Measurements from ENCODE around the gene QPCT. TPM values are rescaled to one million over a fixed set of nuclear protein-coding genes. Genes with fewer than 3 reads are reported as not detected.

Gene QPCT
- polyA plus RNA-seq, 1 of the 3 experiments (the other 2 are of a cell fraction), result 0.12 TPM

GRCh38 chr2:37354531-37354930 is 10.1 kb downstream of the QPCT start:
- Histone ChIP-seq H3K4me1 (ENCODE audit: control insufficient read depth in 1 of 2, insufficient read depth in 2 of 2, low read depth in 1 of 2, low read length in 1 of 2) (peaks cover 0 to 15% of the 10 kb centered on the region in 2 experiments; a peak in 2 of 4 replicates), H4K20me1 (ENCODE audit: insufficient read depth) (no peaks in the 10 kb centered on the region), H2AFZ (ENCODE audit: low read depth) (no peak overlapping the region), H3K9ac (no peak overlapping the region), H3K27me3 (ENCODE audit: insufficient read depth) (no peaks in the 10 kb centered on the region), H3K9me2 (no peaks in the 10 kb centered on the region), H3F3A (replicated peaks; ENCODE audit: insufficient read depth) (no peaks in the 10 kb centered on the region), H3K9me3 (no peaks in the 10 kb centered on the region), H3K4me3 (ENCODE audit: low read depth in 2 of 2, low read length in 1 of 2) (no peak overlapping the region), H3K79me2 (ENCODE audit: insufficient read depth) (no peaks in the 10 kb centered on the region), H3K4me2 (no peak overlapping the region), H3K36me3 (replicated peaks in 1 of 2; ENCODE audit: control insufficient read depth in 1 of 2, insufficient read depth in 2 of 2, low read length in 1 of 2) (no peaks in the 10 kb centered on the region), H3K27ac (ENCODE audit: low read depth in 2 of 2, low read length in 1 of 2) (no peak overlapping the region)
- 86% methylated on average over 3 of the region's 3 CpGs for WGBS (ENCODE audit: low lambda C conversion rate)
- TF ChIP-seq GABPA (IDR thresholded peaks at IDR 0.05; ENCODE audit: low read depth), result no peak
- no peak for TF ChIP-seq EP300 (IDR thresholded peaks at IDR 0.05; ENCODE audit: borderline replicate concordance in 1 of 2, low read depth in 1 of 2, low read length in 1 of 2)
- TF ChIP-seq TEAD4 (IDR thresholded peaks at IDR 0.05; ENCODE audit: borderline replicate concordance, insufficient read depth), result no peak
- TF ChIP-seq, protein P1, sequence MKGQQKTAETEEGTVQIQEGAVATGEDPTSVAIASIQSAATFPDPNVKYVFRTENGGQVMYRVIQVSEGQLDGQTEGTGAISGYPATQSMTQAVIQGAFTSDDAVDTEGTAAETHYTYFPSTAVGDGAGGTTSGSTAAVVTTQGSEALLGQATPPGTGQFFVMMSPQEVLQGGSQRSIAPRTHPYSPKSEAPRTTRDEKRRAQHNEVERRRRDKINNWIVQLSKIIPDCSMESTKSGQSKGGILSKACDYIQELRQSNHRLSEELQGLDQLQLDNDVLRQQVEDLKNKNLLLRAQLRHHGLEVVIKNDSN (IDR thresholded peaks at IDR 0.05; ENCODE audit: borderline replicate concordance, low read depth), result no peak
- TF ChIP-seq NFIC (IDR thresholded peaks at IDR 0.05; ENCODE audit: borderline replicate concordance), result no peak
- TF ChIP-seq RFX5 (IDR thresholded peaks at IDR 0.05; ENCODE audit: low read length), result no peak
- CTCF ChIA-PET, result interaction anchor here (1.8 kb wide), 1 partner anchor 41 kb away, joined by 5 read pairs; no protein-coding TSS in a partner anchor
- DNase-seq, result no peak
- POLR2A ChIA-PET, result no interaction called here

DNA sequence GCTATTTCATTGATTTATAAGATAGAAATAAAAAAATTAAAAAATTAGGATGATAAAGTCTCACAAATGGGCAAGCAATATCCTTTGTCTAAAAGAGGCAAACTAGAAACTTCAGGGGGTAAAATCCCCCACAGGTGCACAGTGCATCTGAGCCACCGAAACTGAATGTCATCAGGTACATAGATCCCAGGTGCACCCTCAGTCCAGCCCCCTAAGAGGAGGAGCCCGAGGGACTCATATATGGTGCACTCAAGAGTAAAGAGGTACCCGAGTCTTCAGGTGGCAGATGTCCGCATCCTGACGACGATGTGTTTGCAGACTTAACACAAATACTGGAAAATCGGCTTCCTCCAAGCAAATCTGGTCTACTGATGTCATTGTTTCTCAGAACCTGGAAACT is 11.3 kb downstream of the QPCT start:
- Histone ChIP-seq H3K79me2 (ENCODE audit: insufficient read depth) (no peaks in the 10 kb centered on the region), H3K9ac (no peak overlapping the region), H2AFZ (ENCODE audit: low read depth) (no peak overlapping the region), H3K4me1 (ENCODE audit: control insufficient read depth in 1 of 2, insufficient read depth in 2 of 2, low read depth in 1 of 2, low read length in 1 of 2) (peaks cover 0 to 13% of the 10 kb centered on the region in 2 experiments; a peak in 2 of 4 replicates), H3K27ac (ENCODE audit: low read depth in 2 of 2, low read length in 1 of 2) (no peak overlapping the region), H3K36me3 (replicated peaks in 1 of 2; ENCODE audit: control insufficient read depth in 1 of 2, insufficient read depth in 2 of 2, low read length in 1 of 2) (no peaks in the 10 kb centered on the region), H3K4me2 (no peak overlapping the region), H3F3A (replicated peaks; ENCODE audit: insufficient read depth) (no peaks in the 10 kb centered on the region), H3K9me3 (no peaks in the 10 kb centered on the region), H3K4me3 (ENCODE audit: low read depth in 2 of 2, low read length in 1 of 2) (no peak overlapping the region), H3K9me2 (no peaks in the 10 kb centered on the region), H4K20me1 (ENCODE audit: insufficient read depth) (no peaks in the 10 kb centered on the region), H3K27me3 (ENCODE audit: insufficient read depth) (no peaks in the 10 kb centered on the region)
- DNase-seq, result no peak
- CTCF ChIA-PET, result interaction anchor here (1.8 kb wide), 1 partner anchor 40 kb away, joined by 5 read pairs; no protein-coding TSS in a partner anchor
- POLR2A ChIA-PET, result no interaction called here
- 86% methylated on average over 7 of the region's 7 CpGs for WGBS (ENCODE audit: low lambda C conversion rate)
- TF ChIP-seq USF2 (IDR thresholded peaks at IDR 0.05; ENCODE audit: borderline replicate concordance, low read depth, low read length), result no peak
- TF ChIP-seq, protein P2, sequence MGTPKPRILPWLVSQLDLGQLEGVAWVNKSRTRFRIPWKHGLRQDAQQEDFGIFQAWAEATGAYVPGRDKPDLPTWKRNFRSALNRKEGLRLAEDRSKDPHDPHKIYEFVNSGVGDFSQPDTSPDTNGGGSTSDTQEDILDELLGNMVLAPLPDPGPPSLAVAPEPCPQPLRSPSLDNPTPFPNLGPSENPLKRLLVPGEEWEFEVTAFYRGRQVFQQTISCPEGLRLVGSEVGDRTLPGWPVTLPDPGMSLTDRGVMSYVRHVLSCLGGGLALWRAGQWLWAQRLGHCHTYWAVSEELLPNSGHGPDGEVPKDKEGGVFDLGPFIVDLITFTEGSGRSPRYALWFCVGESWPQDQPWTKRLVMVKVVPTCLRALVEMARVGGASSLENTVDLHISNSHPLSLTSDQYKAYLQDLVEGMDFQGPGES (IDR thresholded peaks at IDR 0.05; ENCODE audit: low read depth, low read length), result no peak
- no peak for TF ChIP-seq RAD21 (IDR thresholded peaks at IDR 0.05; ENCODE audit: low read length)
- TF ChIP-seq SIN3A (IDR thresholded peaks at IDR 0.05; ENCODE audit: borderline replicate concordance, low read depth, low read length), result no peak
- TF ChIP-seq, protein P1 (IDR thresholded peaks at IDR 0.05; ENCODE audit: borderline replicate concordance, low read depth), result no peak
- TF ChIP-seq RXRA (IDR thresholded peaks at IDR 0.05; ENCODE audit: borderline replicate concordance, low read depth), result no peak
- no peak for TF ChIP-seq ZBTB33 (IDR thresholded peaks at IDR 0.05; ENCODE audit: borderline replicate concordance, low read depth)
- TF ChIP-seq, protein P3, sequence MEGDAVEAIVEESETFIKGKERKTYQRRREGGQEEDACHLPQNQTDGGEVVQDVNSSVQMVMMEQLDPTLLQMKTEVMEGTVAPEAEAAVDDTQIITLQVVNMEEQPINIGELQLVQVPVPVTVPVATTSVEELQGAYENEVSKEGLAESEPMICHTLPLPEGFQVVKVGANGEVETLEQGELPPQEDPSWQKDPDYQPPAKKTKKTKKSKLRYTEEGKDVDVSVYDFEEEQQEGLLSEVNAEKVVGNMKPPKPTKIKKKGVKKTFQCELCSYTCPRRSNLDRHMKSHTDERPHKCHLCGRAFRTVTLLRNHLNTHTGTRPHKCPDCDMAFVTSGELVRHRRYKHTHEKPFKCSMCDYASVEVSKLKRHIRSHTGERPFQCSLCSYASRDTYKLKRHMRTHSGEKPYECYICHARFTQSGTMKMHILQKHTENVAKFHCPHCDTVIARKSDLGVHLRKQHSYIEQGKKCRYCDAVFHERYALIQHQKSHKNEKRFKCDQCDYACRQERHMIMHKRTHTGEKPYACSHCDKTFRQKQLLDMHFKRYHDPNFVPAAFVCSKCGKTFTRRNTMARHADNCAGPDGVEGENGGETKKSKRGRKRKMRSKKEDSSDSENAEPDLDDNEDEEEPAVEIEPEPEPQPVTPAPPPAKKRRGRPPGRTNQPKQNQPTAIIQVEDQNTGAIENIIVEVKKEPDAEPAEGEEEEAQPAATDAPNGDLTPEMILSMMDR (IDR thresholded peaks at IDR 0.05), result no peak
- no peak for TF ChIP-seq EZH2phosphoT487 (IDR thresholded peaks at IDR 0.05; ENCODE audit: borderline replicate concordance, low read depth)
- TF ChIP-seq RFX5 (IDR thresholded peaks at IDR 0.05; ENCODE audit: low read length), result no peak
- no peak for TF ChIP-seq TEAD4 (IDR thresholded peaks at IDR 0.05; ENCODE audit: borderline replicate concordance, insufficient read depth)
- no peak for TF ChIP-seq CHD2 (IDR thresholded peaks at IDR 0.05; ENCODE audit: low read length, partially characterized antibody)
- no peak for TF ChIP-seq EP300 (IDR thresholded peaks at IDR 0.05; ENCODE audit: borderline replicate concordance in 1 of 2, low read depth in 1 of 2, low read length in 1 of 2)

Data from SK-N-SH (cell line).